T47D (cell line): Measurements from ENCODE around the gene OR2AE1.

Experiments
- DNase-seq, 2 experiments: peaks; one replicate each; pipeline versions ENCODE4 v3.0.0 to v3.0.0-alpha.2; 2011 to 2012; ENCODE audit warnings: low read depth in 1 of 2, low spot score in 1 of 2
- JUND ChIP-seq: IDR thresholded peaks from 2 replicates; pipeline ENCODE4 v1.6.1; 2012; ENCODE audit warnings: low read depth
- in situ Hi-C: cut with HindIII; loops from 2 replicates; pipeline ENCODE4 v1.10.0; 2016; ENCODE audit warnings: low sequenced_read_pairs, low pct_unique_long_range_greater_than_20kb

The OR2AE1 gene

GRCh38 chr7:99876933-99877332, at the start of gene OR2AE1:
Gene OR2AE1, minus strand, starts transcription at chr7:99877033. Its CDS starts 0 bp downstream, at chr7:99877033.
- no peak for TF ChIP-seq JUND
- in situ Hi-C loops = no loop called here
- DNase-seq = no peak

GRCh38 chr7:99926321-99926720, 49.5 kb upstream of the OR2AE1 start:
- DNase-seq = no peak
- in situ Hi-C loops = no loop called here
- TF ChIP-seq JUND = no peak

GRCh38 chr7:99923200-99923599, 46.4 kb upstream of the OR2AE1 start:
- DNase-seq = no peak
- in situ Hi-C loops = no loop called here
- no peak for TF ChIP-seq JUND

GRCh38 chr7:99920149-99920548, 43.3 kb upstream of the OR2AE1 start:
- in situ Hi-C loops = no loop called here
- TF ChIP-seq JUND = no peak
- DNase-seq = no peak

- DNase-seq = no peak
- in situ Hi-C loops = no loop called here
- no peak for TF ChIP-seq JUND
Measured at GRCh38 chr7:99919814-99920112, 42.9 kb upstream of the OR2AE1 start.

- peak; percentile 85 to 91 for DNase-seq
- in situ Hi-C loops = no loop called here
- TF ChIP-seq JUND = no peak
Measured at GRCh38 chr7:99918959-99919813, 42.4 kb upstream of the OR2AE1 start, which contains the start of gene TRIM4. Gene TRIM4, minus strand, starts transcription at chr7:99919530. Its CDS starts 129 bp downstream, at chr7:99919401.

- no peak for DNase-seq
- in situ Hi-C loops = no loop called here
- TF ChIP-seq JUND = no peak
Measured at GRCh38 chr7:99910976-99911375, 34.1 kb upstream of the OR2AE1 start.

GRCh38 chr7:99901581-99901980, 24.7 kb upstream of the OR2AE1 start:
- DNase-seq = no peak
- no peak for TF ChIP-seq JUND
- in situ Hi-C loops = no loop called here

- DNase-seq = no peak
- in situ Hi-C loops = no loop called here
- TF ChIP-seq JUND = no peak
Measured at GRCh38 chr7:99899830-99900519, 23.1 kb upstream of the OR2AE1 start.

- TF ChIP-seq JUND = no peak
- in situ Hi-C loops = no loop called here
- no peak for DNase-seq
Measured at GRCh38 chr7:99898836-99899235, 22.0 kb upstream of the OR2AE1 start.

GRCh38 chr7:99898023-99898357, 21.2 kb upstream of the OR2AE1 start:
- in situ Hi-C loops = no loop called here
- no peak for TF ChIP-seq JUND
- no peak for DNase-seq

GRCh38 chr7:99897322-99898022, 20.6 kb upstream of the OR2AE1 start:
- in situ Hi-C loops = no loop called here

GRCh38 chr7:99894738-99895137, 17.9 kb upstream of the OR2AE1 start:
- in situ Hi-C loops = no loop called here
- TF ChIP-seq JUND = no peak
- DNase-seq = no peak

More at GRCh38 chr7:99897322-99898022, 20.6 kb upstream of the OR2AE1 start:
- no peak for DNase-seq
- no peak for TF ChIP-seq JUND
